Transverse colon (tissue), 4 donors: Measurements from ENCODE around the gene KRTAP10-6. TPM values are rescaled to one million over a fixed set of nuclear protein-coding genes. Genes with fewer than 3 reads are reported as not detected.

Experiments used
- DNase-seq: peaks from one replicate; pipeline ENCODE4 v3.0.0-alpha.2; 2019
- H3K27ac ChIP-seq, 4 donors: fragments of 200-600 bp; sonication (generic); 2 replicates each; pipeline ENCODE4 v1.5.1; 2016 to 2018; ENCODE audit warnings: inconsistent platforms in 4 of 4
- H3K27me3 ChIP-seq: fragments of 200-600 bp; sonication (generic); 2 replicates; pipeline ENCODE4 v1.5.1; 2017; ENCODE audit warnings: inconsistent platforms
- H3K36me3 ChIP-seq, 4 donors: fragments of 200-600 bp; sonication (generic); 2 replicates each; pipeline ENCODE4 v1.5.1; 2017 to 2019; ENCODE audit warnings: inconsistent platforms in 4 of 4
- H3K4me1 ChIP-seq, 4 donors: fragments of 200-600 bp; sonication (generic); 2 replicates each; pipeline ENCODE4 v1.5.1; 2017 to 2020; ENCODE audit warnings: inconsistent platforms in 4 of 4
- H3K4me3 ChIP-seq, 4 donors: fragments of 200-600 bp; sonication (generic); 1 replicate in 1 of 4; 2 replicates in 3 of 4; pipeline versions ENCODE4 v1.5.1 to v1.6.1; 2017 to 2019; ENCODE audit warnings: inconsistent platforms in 4 of 4
- H3K9me3 ChIP-seq, 2 donors: fragments of 200-600 bp; sonication (generic); 2 replicates each; pipeline ENCODE4 v1.5.1; 2017 to 2019; ENCODE audit warnings: inconsistent platforms in 2 of 2
- EP300 ChIP-seq: sonication (generic); formaldehyde crosslinking; IDR thresholded peaks from one replicate; pipeline ENCODE4 v1.6.1; 2017; ENCODE audit warnings: antibody characterized with exemption, low read depth
- POLR2A ChIP-seq: fragments of 450-650 bp; IDR thresholded peaks from one replicate; pipeline ENCODE4 v1.6.1; 2016; ENCODE audit warnings: antibody characterized with exemption, mild to moderate bottlenecking, moderate library complexity
- POLR2AphosphoS5 ChIP-seq, 3 donors: sonication (generic); formaldehyde crosslinking; IDR thresholded peaks; one replicate each; pipeline ENCODE4 v1.6.1; 2016; ENCODE audit warnings: antibody characterized with exemption in 3 of 3
- WGBS, 2 donors: methylation state at CpG; one replicate each; pipeline ENCODE4 v1.1.5; 2018; ENCODE audit warnings: low coverage in 1 of 2; 5-methylcytosine and 5-hydroxymethylcytosine counted together
- in situ Hi-C, 4 donors: fragments of 200-750 bp; cut with MboI; loops; one replicate each; pipeline versions ENCODE4 v1.15.0 to v1.15.1; 2017; ENCODE audit warnings: low sequenced_read_pairs in 3 of 4, low pct_ligation_motif_present in 1 of 4, low pct_unique_long_range_greater_than_20kb in 1 of 4
- intact Hi-C: fragments of 100-400 bp; cut with DNase I; formaldehyde crosslinking; loops from one replicate; pipeline ENCODE4 v1.15.1; 2023; ENCODE audit warnings: low total_unique reads
- total RNA-seq, 4 donors: library from RNA; depleted of rRNA; stranded (reverse); fragments of >200 nt; gene quantifications; one replicate each; pipeline ENCODE4 v1.1.0, GENCODE V29; 2016
- TF ChIP-seq, protein P1 (sequence below), 5 experiments: fragments of 200-600 bp in 3 of 5; fragments of 450-650 bp in 2 of 5; sonication (generic) in 3 of 5; IDR thresholded peaks; 1 replicate in 2 of 5; 2 replicates in 3 of 5; pipeline ENCODE4 v1.5.1; 2016 to 2017; ENCODE audit warnings: antibody characterized with exemption in 5 of 5, inconsistent platforms in 3 of 5, mild to moderate bottlenecking in 2 of 5, moderate library complexity in 1 of 5

Gene KRTAP10-6
- total RNA-seq, 4 donors from 2014 or later: not detected

DNA sequence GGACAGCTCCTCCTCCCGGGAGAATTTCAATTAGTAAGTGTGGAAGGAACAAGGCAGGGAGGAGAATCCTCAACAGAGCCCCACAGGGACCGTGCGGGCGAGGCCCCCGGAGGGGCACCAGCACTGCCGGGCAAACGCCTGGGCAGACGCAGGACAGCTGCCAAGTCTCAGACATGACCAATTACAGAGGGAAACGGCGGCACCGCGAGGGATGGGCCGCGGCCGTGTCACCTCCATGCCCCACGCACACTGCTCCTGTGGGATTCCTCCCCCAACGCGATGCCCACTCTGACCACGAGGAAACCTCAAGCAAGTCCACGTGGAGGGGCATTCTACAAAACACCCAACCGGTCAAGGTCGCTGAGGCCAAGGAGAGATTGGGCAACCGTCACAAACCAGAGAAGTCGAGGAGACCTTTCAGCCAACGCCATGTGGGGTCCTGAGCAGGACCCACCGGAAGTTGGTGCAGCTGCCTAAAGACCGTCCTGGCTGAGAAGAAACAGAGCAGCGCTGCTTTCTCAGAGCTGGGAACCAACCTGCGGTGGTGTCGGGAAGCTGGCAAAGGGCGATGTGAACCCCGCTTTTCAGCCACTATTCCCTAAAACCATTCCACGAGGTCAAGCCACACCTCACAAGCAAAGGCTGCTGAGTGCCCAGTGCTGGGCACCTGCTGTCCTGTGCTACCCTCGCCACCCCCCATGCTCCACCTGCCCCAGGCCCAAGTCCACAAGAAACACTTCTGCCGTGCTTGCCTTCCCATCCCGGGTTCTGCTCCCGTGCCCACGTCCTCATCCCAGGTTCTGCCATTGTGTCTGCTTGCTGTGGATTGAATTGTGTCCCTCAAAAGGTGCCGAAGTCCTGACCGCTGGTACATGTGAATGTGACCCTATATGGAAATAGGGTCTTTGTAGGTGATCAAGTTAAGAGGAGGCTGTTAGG lies 20.2 kb downstream of the KRTAP10-6 start:
- no peak for DNase-seq
- peaks cover 4% of the 10 kb centered on the region for H3K27me3 ChIP-seq
- no peaks in the 10 kb centered on the region for H3K9me3 ChIP-seq
- no peak overlapping the region for H3K27ac ChIP-seq
- no peak overlapping the region for H3K4me3 ChIP-seq
- TF ChIP-seq, protein P1, sequence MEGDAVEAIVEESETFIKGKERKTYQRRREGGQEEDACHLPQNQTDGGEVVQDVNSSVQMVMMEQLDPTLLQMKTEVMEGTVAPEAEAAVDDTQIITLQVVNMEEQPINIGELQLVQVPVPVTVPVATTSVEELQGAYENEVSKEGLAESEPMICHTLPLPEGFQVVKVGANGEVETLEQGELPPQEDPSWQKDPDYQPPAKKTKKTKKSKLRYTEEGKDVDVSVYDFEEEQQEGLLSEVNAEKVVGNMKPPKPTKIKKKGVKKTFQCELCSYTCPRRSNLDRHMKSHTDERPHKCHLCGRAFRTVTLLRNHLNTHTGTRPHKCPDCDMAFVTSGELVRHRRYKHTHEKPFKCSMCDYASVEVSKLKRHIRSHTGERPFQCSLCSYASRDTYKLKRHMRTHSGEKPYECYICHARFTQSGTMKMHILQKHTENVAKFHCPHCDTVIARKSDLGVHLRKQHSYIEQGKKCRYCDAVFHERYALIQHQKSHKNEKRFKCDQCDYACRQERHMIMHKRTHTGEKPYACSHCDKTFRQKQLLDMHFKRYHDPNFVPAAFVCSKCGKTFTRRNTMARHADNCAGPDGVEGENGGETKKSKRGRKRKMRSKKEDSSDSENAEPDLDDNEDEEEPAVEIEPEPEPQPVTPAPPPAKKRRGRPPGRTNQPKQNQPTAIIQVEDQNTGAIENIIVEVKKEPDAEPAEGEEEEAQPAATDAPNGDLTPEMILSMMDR (IDR thresholded peaks at IDR 0.05): no peak
- TF ChIP-seq EP300: no peak
- TF ChIP-seq POLR2A: no peak
- no peak for TF ChIP-seq POLR2AphosphoS5 (IDR thresholded peaks at IDR 0.05)
- in situ Hi-C loops (no loop called here), intact Hi-C loops (no loop called here)
- no peaks in the 10 kb centered on the region for H3K36me3 ChIP-seq
- peaks cover 0 to 11% (median 8%) of the 10 kb centered on the region in 4 donors for H3K4me1 ChIP-seq
- 88 to 89% methylated on average over 11 to 40 of the region's 40 CpGs for WGBS, 2 donors

DNA sequence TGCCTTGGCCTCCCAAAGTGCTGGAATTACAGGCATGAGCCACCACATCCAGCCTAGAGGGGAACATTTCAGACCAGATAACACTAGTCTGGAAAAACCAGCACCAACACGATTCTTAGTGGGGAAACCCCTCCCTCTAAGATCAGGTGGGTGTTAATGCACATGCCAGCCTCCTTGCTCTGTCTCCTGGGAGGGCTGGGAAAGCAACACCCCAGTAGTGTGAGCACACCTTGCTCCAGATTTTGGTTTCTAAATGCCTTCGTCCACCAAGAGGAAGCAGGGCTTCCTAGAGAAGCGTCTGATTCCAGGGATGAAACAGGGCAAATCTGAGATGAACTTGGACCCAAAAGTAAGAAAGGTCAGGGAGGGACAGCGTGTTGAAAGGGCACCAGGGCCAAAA lies 21.0 kb downstream of the KRTAP10-6 start:
- H3K36me3 ChIP-seq: no peaks in the 10 kb centered on the region
- no peak overlapping the region for H3K4me3 ChIP-seq
- H3K4me1 ChIP-seq: peaks cover 0 to 11% (median 8%) of the 10 kb centered on the region in 4 donors
- H3K27ac ChIP-seq: no peak overlapping the region
- TF ChIP-seq POLR2AphosphoS5 (IDR thresholded peaks at IDR 0.05) (no peak), POLR2A (no peak), EP300 (no peak)
- TF ChIP-seq, protein P1 (IDR thresholded peaks at IDR 0.05): no peak
- intact Hi-C loops: no loop called here
- no peak for DNase-seq
- in situ Hi-C loops: no loop called here
- H3K9me3 ChIP-seq: no peaks in the 10 kb centered on the region
- H3K27me3 ChIP-seq: peaks cover 4% of the 10 kb centered on the region
- 66 to 87% methylated on average over 3 to 4 of the region's 4 CpGs for WGBS, 2 donors

DNA sequence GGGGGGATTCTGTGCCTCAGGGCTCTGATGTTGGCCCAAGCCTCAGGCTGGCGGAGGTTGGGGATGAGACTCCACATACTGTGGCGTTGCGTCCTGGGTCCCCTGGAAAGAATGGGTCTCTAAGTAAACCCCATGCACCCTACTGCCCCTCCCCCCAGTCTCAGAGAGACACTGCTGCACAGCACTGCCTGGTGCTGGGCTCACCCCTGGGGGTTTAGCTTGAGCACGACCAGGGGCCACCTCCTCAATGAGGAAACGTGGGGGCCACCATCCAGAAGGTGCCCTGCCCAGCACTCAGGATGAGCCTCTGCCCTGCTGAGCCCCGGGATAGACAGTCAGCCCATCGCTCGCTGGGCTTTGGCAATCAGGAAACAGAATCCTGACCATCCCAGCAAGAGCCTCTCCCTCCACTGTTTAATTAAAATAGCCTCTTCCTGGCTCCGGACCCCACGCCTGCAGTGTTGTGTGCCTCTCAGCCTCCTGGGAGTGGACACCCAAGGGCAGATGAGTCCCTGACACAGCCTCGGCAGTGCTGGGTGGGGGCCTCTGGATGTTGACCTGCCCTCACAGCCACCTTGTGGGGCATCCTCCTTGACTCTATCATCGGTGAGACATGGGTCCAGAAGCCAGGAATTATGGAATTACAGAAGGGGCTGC lies 22.3 kb downstream of the KRTAP10-6 start:
- Histone ChIP-seq H3K27me3 (peaks cover 4% of the 10 kb centered on the region), H3K4me3 (no peak overlapping the region), H3K4me1 (peaks cover 0 to 9% (median 8%) of the 10 kb centered on the region in 4 donors), H3K36me3 (no peaks in the 10 kb centered on the region), H3K27ac (no peak overlapping the region), H3K9me3 (no peaks in the 10 kb centered on the region)
- intact Hi-C loops (no loop called here), in situ Hi-C loops (no loop called here)
- DNase-seq: no peak
- TF ChIP-seq POLR2A (no peak), POLR2AphosphoS5 (IDR thresholded peaks at IDR 0.05) (no peak), EP300 (no peak)
- TF ChIP-seq, protein P1 (IDR thresholded peaks at IDR 0.05): no peak
- 78% methylated on average over 9 of the region's 12 CpGs; no CpG with 5 or more reads in 1 of the 2 donors for WGBS, 2 donors
